Activated T-helper 1 cell treated with Interleukin-2 at 50 U/mL for 16 hours (primary cell): ENCODE data around the gene EFCAB9.
"Not testable (repeated sequence)": the region's sequence is repeated elsewhere in the genome, so short reads cannot be mapped to it uniquely, and the experiment has no call there.

Experiments used
- DNase-seq: peaks from one replicate; pipeline ENCODE4 v3.0.0-alpha.2; 2020; ENCODE audit warnings: low read depth

EFCAB9 gene

DNA sequence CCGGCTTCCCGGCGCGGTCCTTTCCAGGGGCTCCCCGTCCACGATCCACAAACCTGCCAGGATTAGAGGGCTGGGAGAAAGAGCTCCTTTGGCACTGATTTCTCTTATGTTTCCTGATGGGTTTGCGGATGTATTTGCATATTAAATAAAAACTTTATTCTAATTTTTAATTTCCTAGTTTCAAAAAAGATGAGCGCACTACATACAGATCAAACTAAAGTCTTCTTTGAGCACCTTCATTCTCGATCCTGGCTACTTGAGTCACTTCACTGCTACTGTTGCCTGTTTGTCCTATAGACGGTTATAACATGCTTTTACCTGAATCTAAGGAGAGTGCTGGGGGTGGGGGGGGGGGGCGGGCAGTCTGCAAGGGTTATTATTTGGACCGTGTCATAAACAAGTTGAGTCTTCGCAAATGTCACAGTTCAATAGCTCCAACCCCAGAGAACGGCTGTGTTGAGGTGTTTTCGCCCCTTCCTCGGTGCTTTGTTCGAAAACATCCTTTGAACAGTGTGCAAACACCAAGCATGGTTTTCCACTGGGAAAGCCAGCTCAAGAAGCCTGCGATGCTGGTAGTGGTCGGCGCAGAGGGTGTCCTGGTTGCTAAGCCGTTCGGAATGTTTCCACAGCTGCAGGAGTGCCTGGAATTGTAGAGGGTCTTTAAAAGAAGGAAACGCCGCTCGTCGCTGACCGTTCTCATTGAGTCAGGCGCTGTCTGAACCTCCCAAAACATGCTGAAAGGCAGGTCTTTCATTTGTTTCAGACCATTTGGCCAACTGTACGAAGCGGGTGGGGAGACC, 4.9 kb upstream of the EFCAB9 start:
- DNase-seq, result no peak

GRCh38 chr5:172189693-172190296, 4.2 kb upstream of the EFCAB9 start:
- DNase-seq, result no peak

DNA sequence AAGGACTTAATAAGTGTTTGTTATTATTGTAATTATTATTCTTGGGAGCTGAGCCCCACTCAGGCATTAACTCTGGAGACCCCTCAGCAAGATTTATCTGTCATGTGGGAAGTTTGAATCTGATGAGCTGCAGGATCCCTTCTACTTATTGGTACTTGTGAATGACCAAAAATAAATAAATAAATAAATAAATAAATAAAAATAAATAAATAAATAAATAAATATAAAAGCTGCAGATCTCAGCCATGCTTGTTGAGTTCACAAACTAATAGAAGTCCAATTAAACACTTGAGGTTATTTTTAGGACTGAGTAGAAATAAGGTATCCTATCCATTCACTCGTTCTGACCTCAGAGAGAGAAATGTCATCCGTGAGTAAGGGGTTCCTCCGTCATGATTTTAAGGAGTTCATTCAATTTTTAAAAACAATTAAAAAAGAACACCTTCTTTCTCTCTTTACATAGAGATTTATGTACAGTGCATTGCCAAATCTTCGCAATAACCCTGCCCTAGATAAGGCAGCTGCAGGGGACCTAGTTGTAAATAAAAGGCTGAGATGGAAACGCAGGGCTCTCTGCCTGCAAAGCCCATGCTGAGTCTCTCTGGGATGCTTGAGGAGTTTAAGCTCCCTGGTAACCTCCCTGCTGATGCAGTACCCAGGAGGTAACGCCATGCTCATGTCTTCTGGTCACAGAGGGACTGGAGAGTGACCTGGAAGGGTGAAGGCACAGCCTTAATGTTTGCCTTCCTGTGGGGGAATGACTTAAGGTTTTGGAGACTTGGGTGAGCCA, 1.2 kb downstream of the EFCAB9 start:
- DNase-seq, result no peak

DNA sequence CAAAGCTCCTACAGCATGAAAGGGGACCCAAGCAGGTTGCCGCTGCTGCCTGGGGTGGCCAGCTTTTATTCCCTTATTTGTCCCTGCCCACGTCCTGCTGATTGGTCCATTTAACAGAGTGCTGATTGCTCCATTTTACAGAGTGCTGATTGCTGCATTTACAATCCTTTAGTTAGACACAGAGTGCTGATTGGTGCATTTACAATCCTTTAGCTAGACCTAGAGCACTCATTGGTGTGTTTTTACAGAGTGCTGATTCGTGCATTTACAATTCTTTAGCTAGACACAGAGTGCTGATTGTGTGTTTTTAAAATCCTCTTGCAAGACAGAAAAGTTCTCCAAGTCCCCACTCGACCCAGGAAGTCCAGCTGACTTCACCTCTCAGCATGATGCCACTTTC, 3.8 kb downstream of the EFCAB9 start:
- not testable (repeated sequence) for DNase-seq

- no peak for DNase-seq
Observed at GRCh38 chr5:172199446-172199845, 5.5 kb downstream of the EFCAB9 start.

GRCh38 chr5:172200476-172200875, 6.5 kb downstream of the EFCAB9 start:
- no peak for DNase-seq

DNA sequence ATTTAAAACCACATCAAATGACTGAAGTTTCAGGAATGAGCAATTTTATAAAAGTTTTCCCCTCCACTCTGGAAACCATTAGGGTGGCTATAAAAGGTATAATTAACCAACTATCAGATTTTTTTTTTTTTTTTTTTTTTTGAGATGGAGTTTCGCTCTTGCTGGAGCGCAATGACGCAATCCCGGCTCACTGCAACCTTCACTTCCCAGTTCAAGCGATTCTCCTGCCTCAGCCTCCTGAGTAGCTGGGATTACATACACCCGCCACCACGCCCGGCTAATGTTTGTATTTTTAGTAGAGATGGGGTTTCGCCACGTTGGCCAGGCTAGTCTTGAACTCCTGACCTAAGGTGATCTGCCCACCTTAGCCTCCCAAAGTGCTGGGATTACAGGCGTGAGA, 12.0 kb downstream of the EFCAB9 start:
- DNase-seq, result not testable (repeated sequence)

- DNase-seq, result no peak
Observed at GRCh38 chr5:172207511-172207910, 13.5 kb downstream of the EFCAB9 start.

- no peak for DNase-seq
Observed at GRCh38 chr5:172209714-172210113, 15.7 kb downstream of the EFCAB9 start.

- DNase-seq, result no peak
Observed at GRCh38 chr5:172211676-172212075, 17.7 kb downstream of the EFCAB9 start.

DNA sequence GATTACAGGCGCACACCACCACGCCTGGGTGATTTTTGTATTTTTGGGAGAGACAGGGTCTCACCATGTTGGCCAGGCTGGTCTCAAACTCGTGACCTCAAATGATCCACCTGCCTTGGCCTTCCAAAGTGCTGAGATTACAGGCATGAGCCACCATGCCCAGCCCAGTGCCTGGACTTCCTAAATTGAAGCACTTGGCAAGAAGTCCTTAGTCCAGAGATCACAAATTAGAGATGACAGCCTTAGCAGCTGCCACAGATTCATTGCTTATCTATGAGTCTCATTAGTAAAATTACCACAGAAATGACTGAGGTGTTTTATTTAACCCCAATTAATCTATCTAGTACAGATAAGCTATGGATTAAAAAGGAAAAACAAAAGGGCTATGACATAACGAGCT, 19.2 kb downstream of the EFCAB9 start:
- no peak for DNase-seq

DNA sequence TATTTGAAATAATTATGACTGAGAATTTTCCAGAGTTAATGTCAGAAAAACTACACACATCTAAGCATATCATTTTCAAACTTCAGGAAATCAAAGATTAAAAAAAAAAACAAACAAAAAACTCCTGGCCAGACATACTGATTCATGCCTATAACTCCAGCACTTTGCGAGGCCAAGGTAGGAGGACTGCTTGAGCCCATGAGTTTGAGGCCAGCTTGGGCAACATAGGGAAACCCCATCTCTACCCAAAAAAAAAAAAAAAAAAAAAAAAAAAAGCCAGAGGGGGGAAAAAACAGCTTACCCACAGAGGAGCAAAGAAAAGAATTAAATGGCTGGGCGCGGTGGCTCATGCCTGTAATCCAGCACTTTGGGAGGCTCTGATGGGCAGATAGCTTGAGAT, 22.4 kb downstream of the EFCAB9 start:
- no peak for DNase-seq

DNA sequence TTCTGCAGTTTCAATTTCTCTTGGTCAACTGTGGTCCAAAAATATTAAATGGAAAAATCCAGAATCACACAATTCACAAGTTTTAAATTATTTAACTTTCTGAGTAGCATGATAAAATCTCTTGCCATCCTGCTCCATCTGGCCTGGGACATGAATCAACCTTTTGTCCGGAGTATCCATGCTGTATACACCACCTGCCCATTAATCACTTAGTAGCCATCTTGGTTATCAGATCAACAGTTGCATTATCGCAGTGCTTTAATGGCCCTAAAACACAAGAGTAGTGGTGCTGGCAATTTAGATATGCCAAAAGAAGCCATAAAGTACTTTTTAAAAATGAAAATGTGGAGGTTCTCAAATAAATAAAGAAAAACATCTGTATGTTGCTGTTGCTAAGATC, 25.3 kb downstream of the EFCAB9 start:
- no peak for DNase-seq

DNA sequence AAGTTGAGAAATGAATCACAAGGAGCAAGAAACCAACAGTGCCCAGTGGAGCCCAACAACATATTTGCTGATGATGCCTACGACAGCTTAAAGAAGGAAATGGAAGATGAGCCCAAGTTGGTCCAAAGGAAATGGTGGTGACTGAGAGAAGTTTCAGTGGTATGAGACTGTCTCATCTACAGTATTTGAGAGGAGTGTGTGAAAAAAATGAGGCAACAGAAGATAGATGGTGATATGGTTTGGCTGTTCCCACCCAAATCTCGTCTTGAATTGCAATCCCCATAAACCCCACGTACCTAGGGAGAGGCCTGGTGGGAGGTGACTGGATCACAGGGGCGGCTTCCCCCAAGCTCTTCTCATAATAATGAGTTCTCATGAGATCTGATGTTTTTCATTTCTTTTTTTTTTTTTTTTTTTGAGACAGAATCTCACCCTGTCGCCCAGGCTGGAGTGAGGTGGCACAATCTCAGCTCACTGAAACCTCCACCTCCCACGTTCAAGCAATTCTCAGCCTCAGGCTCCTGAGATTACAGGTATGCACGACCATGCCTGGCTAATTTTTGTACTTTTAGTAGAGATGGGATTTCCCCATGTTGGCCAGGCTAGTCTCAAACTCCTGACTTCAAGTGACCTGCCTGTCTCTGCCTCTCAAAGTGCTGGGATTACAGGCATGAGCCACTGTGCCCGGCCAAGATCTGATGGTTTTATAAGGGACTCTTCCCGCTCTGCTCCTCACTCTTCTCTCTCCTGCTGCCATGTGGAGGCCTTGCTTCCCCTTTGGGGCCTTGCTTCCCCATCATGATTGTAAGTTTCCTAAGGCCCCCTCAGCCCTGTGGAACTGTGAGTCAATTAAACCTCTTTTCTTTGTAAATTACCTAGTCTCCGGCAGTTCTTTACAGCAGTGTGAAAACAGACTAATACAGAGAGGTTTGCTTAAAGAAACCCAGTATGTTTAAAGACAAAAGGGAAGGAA, 30.2 kb downstream of the EFCAB9 start:
- DNase-seq, result no peak

- DNase-seq, result no peak
Observed at GRCh38 chr5:172224996-172225395, 31.0 kb downstream of the EFCAB9 start.

- DNase-seq, result no peak
Observed at GRCh38 chr5:172229904-172230303, 35.9 kb downstream of the EFCAB9 start.

DNA sequence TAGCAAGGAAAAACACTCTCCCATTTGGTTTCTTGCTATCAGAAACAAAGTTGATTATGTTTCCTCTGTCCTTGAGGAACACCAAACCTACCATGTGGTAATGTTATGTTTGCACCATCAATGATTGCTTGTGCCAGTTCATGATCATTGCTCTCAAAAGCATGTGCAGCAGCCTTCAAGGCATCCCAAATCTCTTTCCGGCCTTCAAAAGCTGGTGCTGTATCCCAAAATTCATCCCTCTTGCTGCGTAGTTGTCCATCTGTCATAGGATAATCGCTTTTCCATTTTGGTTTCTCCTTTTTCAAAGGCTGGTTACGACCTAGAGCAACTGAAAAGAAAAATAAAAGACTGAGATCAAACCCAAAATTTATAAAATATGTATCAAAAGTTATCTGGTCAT, 40.1 kb downstream of the EFCAB9 start:
- no peak for DNase-seq

GRCh38 chr5:172235132-172235780, 41.3 kb downstream of the EFCAB9 start:
- no peak for DNase-seq

DNA sequence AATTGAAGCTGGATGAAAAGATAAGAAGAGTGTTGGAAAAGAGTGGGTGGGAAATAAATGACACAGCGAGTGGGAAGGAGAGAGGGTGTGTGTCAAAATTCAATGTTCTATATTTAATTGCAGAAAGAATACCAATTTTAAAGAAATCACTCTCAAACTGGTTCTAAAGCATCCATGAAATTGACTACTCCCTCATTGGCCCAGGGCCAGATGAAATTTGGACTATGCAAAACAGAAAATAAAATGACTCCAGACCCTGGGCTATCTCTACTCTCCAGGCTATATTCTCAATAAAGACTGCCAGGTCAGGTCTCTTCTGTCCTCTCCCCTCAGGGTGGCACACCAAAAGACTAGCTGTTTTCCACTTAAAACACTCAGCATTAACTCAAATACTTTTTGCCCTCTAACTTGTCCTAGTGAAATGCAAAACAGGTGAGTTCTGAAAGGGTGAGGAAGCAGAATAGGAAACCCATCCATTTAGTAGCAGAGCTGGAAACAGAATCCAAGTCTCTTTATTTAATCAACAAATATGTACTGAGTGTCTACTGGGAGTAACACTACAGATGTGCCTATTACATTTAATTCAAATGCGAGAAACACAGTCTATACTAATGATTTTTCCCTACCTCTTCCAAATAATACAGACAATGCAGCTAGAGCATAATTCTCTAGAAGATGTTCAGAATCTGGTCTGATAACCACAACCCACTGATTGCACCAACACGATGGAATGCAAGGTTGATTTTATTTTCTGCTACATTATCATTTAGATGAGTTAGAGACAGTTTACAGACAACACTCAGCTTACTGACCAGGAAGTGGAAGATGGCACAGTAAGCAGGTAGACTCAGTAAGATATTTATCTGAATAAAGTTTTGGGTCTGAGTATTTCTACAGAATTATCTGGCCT, 42.1 kb downstream of the EFCAB9 start:
- DNase-seq, result no peak

DNA sequence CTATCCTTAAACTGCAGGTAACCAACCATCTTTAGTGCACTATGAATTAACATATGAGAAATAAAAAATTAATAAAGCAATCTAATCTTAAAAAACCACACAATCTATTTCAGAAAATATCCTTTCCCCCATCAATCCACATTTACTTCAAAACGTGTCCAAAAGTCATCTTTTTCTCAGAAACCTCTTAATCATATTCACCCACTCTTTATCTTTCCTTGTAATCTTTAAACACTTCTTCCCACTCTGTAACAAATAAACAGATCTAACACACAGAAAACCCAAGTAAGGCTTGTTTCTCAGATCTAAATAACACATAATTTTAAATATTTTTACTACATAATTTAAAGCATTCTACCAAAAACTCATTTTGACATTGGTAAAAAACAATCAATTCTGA, 44.4 kb downstream of the EFCAB9 start:
- no peak for DNase-seq
